GM12878 (cell line): ENCODE results near the gene BLTP1. TPM values are rescaled to one million over a fixed set of nuclear protein-coding genes. Genes with fewer than 3 reads are reported as not detected.

ENCODE experiments used
- ATAC-seq: fragments of 200-7000 bp; cut with Tn5 transposase; 3 replicates; pipeline ENCODE4 v1.9.1; 2020; ENCODE audit warnings: mild to moderate bottlenecking, moderate library complexity
- BruUV-seq: library from RNA; stranded (reverse); fragments of 400-500 nt; replicated peaks from 2 replicates; lab custom pipeline; 2021; lab: Mats Ljungman, UMichigan
- CTCF ChIA-PET: fragments of 300-600 bp; sonication (Branson Sonifier 250); formaldehyde crosslinking; extraction: SDS; loops from one replicate; lab custom pipeline; 2021; ENCODE audit warnings: inconsistent platforms; lab: Yijun Ruan, JAX
- POLR2A ChIA-PET: fragments of 350-600 bp; formaldehyde crosslinking; extraction: SDS; loops from one replicate; lab custom pipeline; 2021; ENCODE audit warnings: inconsistent platforms; lab: Charles Lee
- RAD21 ChIA-PET: fragments of 300-600 bp; sonication (Branson Sonifier 250); formaldehyde crosslinking; loops from one replicate; lab custom pipeline; 2023; ENCODE audit warnings: antibody characterized with exemption; ENCODE audit not compliant: unreplicated experiment; lab: Charles Lee
- SMC1A ChIA-PET: fragments of 300-600 bp; sonication (Branson Sonifier 250); formaldehyde crosslinking; loops from one replicate; lab custom pipeline; 2023; ENCODE audit not compliant: unreplicated experiment, uncharacterized antibody; lab: Charles Lee
- DNase-seq: peaks from one replicate; pipeline ENCODE4 v3.0.0-alpha.2; 2011; ENCODE audit warnings: low read depth, low spot score
- FAIRE-seq: peaks from 3 replicates; lab custom pipeline; 2011; peaks lifted over from hg19 to GRCh38; lab: Jason Lieb, UNC
- H2AFZ ChIP-seq: 2 replicates; pipeline ENCODE4 v1.6.0; 2011; ENCODE audit warnings: low read depth, low read length, control low read depth; ENCODE audit not compliant: control insufficient read depth
- H3K27ac ChIP-seq: 2 replicates; pipeline ENCODE4 v1.5.1; 2011; ENCODE audit warnings: control low read depth; ENCODE audit not compliant: control insufficient read depth, insufficient read depth
- H3K27me3 ChIP-seq, 2 experiments: replicated peaks in 1 of 2; 2 replicates each; pipeline versions ENCODE4 v1.6.0 to v1.6.1; 2011; ENCODE audit warnings: low read length in 1 of 2; ENCODE audit not compliant: control insufficient read depth in 2 of 2, insufficient read depth in 2 of 2
- H3K36me3 ChIP-seq, 2 experiments: 2 replicates each; pipeline ENCODE4 v1.5.1; 2011; ENCODE audit warnings: low read length in 1 of 2; ENCODE audit not compliant: control insufficient read depth in 2 of 2, insufficient read depth in 2 of 2
- H3K4me1 ChIP-seq: 2 replicates; pipeline ENCODE4 v1.6.1; 2011; ENCODE audit warnings: mild to moderate bottlenecking, low read length, moderate library complexity, mixed read lengths; ENCODE audit not compliant: control insufficient read depth, insufficient read depth
- H3K4me2 ChIP-seq: 2 replicates; pipeline ENCODE4 v1.6.0; 2011; ENCODE audit warnings: control low read depth; ENCODE audit not compliant: control insufficient read depth, insufficient read depth
- H3K4me3 ChIP-seq: fragments of 200-600 bp; sonication (generic); 2 replicates; pipeline ENCODE4 v1.5.1; 2016
- H3K79me2 ChIP-seq: 2 replicates; pipeline ENCODE4 v1.6.0; 2011; ENCODE audit warnings: low read length; ENCODE audit not compliant: control insufficient read depth, insufficient read depth
- H3K9ac ChIP-seq: 2 replicates; pipeline ENCODE4 v1.8.0; 2011; ENCODE audit warnings: low read length, control low read depth, mixed read lengths; ENCODE audit not compliant: control insufficient read depth, insufficient read depth
- H3K9me3 ChIP-seq: replicated peaks from 3 replicates; pipeline ENCODE4 v1.5.1; 2011; ENCODE audit warnings: mild to moderate bottlenecking, low read length; ENCODE audit not compliant: control insufficient read depth, insufficient read depth
- H4K20me1 ChIP-seq: 2 replicates; pipeline ENCODE4 v1.6.0; 2011; ENCODE audit not compliant: control insufficient read depth, insufficient read depth
- BHLHE40 ChIP-seq, 2 experiments: fragments of 450-650 bp in 1 of 2; IDR thresholded peaks; 2 replicates each; pipeline ENCODE4 v1.6.1; 2011 to 2017; ENCODE audit warnings: low read depth in 2 of 2, borderline replicate concordance in 1 of 2, improper control_type of control experiment in 1 of 2, low read length in 1 of 2, mild to moderate bottlenecking in 1 of 2
- CBFB ChIP-seq: IDR thresholded peaks from 2 replicates; pipeline ENCODE4 v1.6.1; 2016; ENCODE audit warnings: antibody characterized with exemption, low read depth
- CREB1 ChIP-seq: IDR thresholded peaks from 2 replicates; pipeline ENCODE4 v1.6.1; 2012; ENCODE audit warnings: low read depth, mild to moderate bottlenecking, inconsistent platforms
- HDAC2 ChIP-seq: fragments of 200-600 bp; sonication (generic); IDR thresholded peaks from 2 replicates; pipeline ENCODE4 v1.6.1; 2017
- JUNB ChIP-seq: IDR thresholded peaks from 2 replicates; pipeline ENCODE4 v1.6.1; 2016; ENCODE audit warnings: antibody characterized with exemption, mild to moderate bottlenecking
- MEF2A ChIP-seq: IDR thresholded peaks from 2 replicates; pipeline ENCODE4 v1.6.1; 2011; ENCODE audit warnings: low read depth, mild to moderate bottlenecking, low read length, moderate library complexity; ENCODE audit not compliant: insufficient read depth
- MYB ChIP-seq: fragments of 150-350 bp; IDR thresholded peaks from 2 replicates; pipeline ENCODE4 v1.6.1; 2014; ENCODE audit warnings: mild to moderate bottlenecking, low read depth, low read length, borderline replicate concordance
- NFIC ChIP-seq: IDR thresholded peaks from 2 replicates; pipeline ENCODE4 v1.6.1; 2012; ENCODE audit warnings: low read depth, mild to moderate bottlenecking, inconsistent platforms, low read length, moderate library complexity
- NR2C2 ChIP-seq: IDR thresholded peaks from 2 replicates; pipeline ENCODE4 v1.6.1; 2011; ENCODE audit warnings: borderline replicate concordance, low read depth; ENCODE audit not compliant: control insufficient read depth, insufficient read length
- RELB ChIP-seq: fragments of 450-650 bp; IDR thresholded peaks from 2 replicates; pipeline ENCODE4 v1.6.1; 2017; ENCODE audit warnings: low read depth, mild to moderate bottlenecking, moderate library complexity
- SREBF1 ChIP-seq: IDR thresholded peaks from 2 replicates; pipeline ENCODE4 v1.6.1; 2012; ENCODE audit warnings: mild to moderate bottlenecking, low read length
- STAT3 ChIP-seq: IDR thresholded peaks from 2 replicates; pipeline ENCODE4 v1.6.1; 2011; ENCODE audit warnings: low read depth, low read length, improper control_type of control experiment
- SUZ12 ChIP-seq: fragments of 200-600 bp; sonication (generic); IDR thresholded peaks from one replicate; pipeline ENCODE4 v1.6.1; 2018; ENCODE audit warnings: antibody characterized with exemption, mild to moderate bottlenecking; ENCODE audit not compliant: unreplicated experiment
- USF2 ChIP-seq: IDR thresholded peaks from 2 replicates; pipeline ENCODE4 v1.6.1; 2011; ENCODE audit warnings: low read depth, low read length, improper control_type of control experiment, borderline replicate concordance
- YY1 ChIP-seq: IDR thresholded peaks from 2 replicates; pipeline ENCODE4 v1.6.1; 2011; ENCODE audit warnings: low read depth, mild to moderate bottlenecking, low read length
- ZNF687 ChIP-seq: fragments of 450-650 bp; IDR thresholded peaks from 2 replicates; pipeline ENCODE4 v1.6.1; 2017; ENCODE audit warnings: mild to moderate bottlenecking, moderate library complexity
- WGBS: methylation state at CpG from one replicate; pipeline ENCODE4 v1.1.6; 2016; ENCODE audit warnings: low lambda C conversion rate; ENCODE audit not compliant: insufficient replicate concordance, insufficient coverage; ENCODE audit errors: missing lambda C conversion rate; 5-methylcytosine and 5-hydroxymethylcytosine counted together
- in situ Hi-C: fragments of 300-500 bp; cut with MboI; formaldehyde crosslinking; loops from 9 replicates; pipeline ENCODE4 v1.14.3; 2018; ENCODE audit warnings: mixed read lengths
- intact Hi-C: fragments of 100-400 bp; cut with micrococcal nuclease; formaldehyde crosslinking; loops from one replicate; pipeline ENCODE4 v1.14.2; 2022; ENCODE audit not compliant: unreplicated experiment
- polyA plus RNA-seq, 11 experiments: library from polyadenylated mRNA; depleted of rRNA in 4 of 11; unstranded in 6 of 11; stranded (reverse) in 5 of 11; fragments of >200 nt; fragmentation: Nextera tagmentation in 4 of 11; fragmentation: Illumina TruSeq in 1 of 11; extraction: Ambion mirVana in 4 of 11; extraction: Trizol in 1 of 11; gene quantifications; 1 replicate in 1 of 11; 2 replicates in 10 of 11; pipeline versions ENCODE4 v1.2.1 to v1.2.3, GENCODE V29; 2011 to 2016; ENCODE audit warnings: inconsistent platforms in 2 of 11, missing spikeins in 2 of 11, low read depth in 1 of 11
- total RNA-seq, 4 experiments: library from RNA; depleted of rRNA in 3 of 4; stranded (reverse); fragments of >200 nt in 3 of 4; fragmentation: Illumina TruSeq in 1 of 4; extraction: Trizol in 1 of 4; gene quantifications; 2 replicates each; pipeline versions ENCODE4 v1.2.1 to v1.2.3, GENCODE V29; 2013 to 2021

The BLTP1 gene
- total and polyA plus RNA-seq, 10 of the 15 experiments (the other 5 are each of a cell fraction or from before 2014, with no cell fraction given): 3.4 to 38.1 (median 16.3) TPM

DNA sequence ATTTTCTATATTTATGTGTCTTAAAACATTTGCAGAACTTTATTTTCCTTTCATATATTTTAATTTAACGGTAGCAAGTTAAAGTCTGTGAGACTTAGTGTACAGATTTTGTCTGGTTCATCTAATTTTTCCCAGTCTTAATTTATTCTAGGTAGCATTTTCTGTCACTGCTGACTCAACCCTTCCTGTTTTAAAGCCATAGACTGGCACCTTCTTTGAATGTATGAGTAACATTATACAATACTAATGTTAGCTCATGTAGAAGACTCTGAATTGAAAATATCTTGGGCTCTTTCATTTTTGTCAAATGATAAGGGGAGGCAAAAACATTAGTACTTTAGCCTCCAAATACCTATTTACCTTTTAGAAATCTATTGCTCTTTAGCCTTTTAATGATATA is 43.6 kb downstream of the BLTP1 start:
- ChIA-PET RAD21 (no interaction called here), POLR2A (interaction anchor here (0.7 kb wide), 1 partner anchor 364 kb away, joined by 3 read pairs; no protein-coding TSS in a partner anchor), CTCF (no interaction called here), SMC1A (no interaction called here)
- Histone ChIP-seq H3K4me2 (no peak overlapping the region), H3K4me3 (no peak overlapping the region), H3K27me3 (no peaks in the 10 kb centered on the region), H3K9me3 (no peaks in the 10 kb centered on the region), H3K27ac (no peak overlapping the region), H4K20me1 (no peaks in the 10 kb centered on the region), H3K4me1 (no peaks in the 10 kb centered on the region), H3K79me2 (no peaks in the 10 kb centered on the region), H3K9ac (no peak overlapping the region), H3K36me3 (no peaks in the 10 kb centered on the region), H2AFZ (no peak overlapping the region)
- TF ChIP-seq CREB1 (no peak), STAT3 (no peak), YY1 (no peak), MEF2A (no peak), ZNF687 (no peak), SREBF1 (no peak), NFIC (no peak), JUNB (no peak), MYB (no peak), BHLHE40 (IDR thresholded peaks at IDR 0.05; ENCODE audit: borderline replicate concordance in 1 of 2, low read depth in 2 of 2, low read length in 1 of 2) (no peak), USF2 (no peak), NR2C2 (no peak), CBFB (no peak), HDAC2 (no peak), SUZ12 (no peak), RELB (no peak)
- FAIRE-seq (no peak), DNase-seq (no peak), ATAC-seq (no peak)
- WGBS: 72% methylated on average over 1 of the region's 1 CpG
- BruUV-seq: no TSS peak
- in situ Hi-C loops: no loop called here
- intact Hi-C loops: no loop called here
